ENCODE measurements around the gene NIPBL.
"Not testable (repeated sequence)": the region's sequence is repeated elsewhere in the genome, so short reads cannot be mapped to it uniquely, and the experiment has no call there.

Gene NIPBL

DNA sequence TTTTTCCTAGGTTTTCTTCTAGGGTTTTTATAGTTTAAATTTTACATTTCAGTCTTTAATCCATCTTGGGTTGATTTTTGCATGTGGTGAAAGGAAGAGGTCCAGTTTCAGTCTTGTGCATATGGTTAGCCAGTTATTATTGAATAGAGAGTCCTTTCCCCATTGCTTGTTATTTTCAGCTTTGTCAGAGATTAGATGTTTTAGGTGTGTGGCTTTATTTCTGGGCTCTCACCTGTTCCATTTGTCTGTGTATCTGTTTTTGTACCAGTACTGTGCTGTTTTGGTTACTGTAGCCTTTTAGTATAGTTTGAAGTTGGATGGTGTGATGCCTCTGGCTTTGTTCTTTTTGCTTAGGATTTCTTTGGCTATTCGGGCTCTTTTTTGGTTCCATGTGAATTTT lies 25.8 kb downstream of the NIPBL start:
- no peak for DNase-seq

DNA sequence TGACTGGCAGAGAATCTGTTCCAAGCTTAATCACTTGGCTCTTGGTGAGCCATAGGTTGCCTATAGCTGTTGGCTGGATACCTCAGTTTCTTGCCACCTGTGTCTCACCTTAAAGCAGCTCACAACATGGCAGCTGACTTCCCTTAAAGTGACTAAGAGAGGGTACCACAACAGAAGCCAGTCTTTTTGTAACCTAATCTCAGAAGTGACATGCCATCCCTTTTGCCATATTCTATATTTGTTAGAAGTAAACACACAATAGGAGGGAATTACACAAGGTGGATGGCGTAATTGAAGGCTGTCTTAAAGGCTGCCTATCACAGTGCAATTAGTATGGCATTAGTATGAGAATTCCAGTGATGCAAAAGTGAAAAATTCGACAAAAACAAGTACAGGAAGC lies 28.1 kb downstream of the NIPBL start:
- no peak for DNase-seq

DNA sequence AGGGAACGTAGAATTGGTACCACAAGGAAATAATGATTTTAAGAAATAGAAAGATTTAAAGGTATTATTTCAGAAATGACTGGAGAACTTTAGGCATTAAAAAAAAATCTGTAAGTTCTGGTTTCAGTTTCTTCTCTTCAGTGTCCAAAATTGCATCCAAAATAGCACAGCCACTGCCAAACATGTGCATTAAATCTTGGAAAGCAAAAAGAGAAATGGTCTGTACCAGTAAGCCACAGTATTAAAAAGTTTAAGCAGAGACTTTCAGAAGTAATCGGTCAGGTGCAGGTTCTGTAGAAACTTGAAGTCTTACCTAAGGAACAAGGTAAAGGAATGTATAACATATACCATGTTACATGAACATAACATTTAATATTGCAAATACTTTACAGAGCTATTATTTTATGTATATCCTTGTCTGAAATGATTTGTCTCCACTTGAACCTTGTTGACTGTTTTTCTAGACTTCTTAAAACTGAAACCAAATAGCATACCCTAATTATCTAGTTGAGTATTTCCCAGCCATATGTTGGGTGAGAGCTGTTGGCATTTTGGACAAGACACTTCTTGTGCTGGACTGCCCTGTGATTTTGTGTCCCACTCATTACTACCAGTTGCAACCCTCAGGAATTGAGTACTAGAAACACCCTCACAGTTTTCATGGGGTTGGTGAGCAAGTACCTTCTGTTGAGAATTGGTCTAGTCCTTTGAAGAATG lies 32.1 kb downstream of the NIPBL start:
- no peak for DNase-seq

DNA sequence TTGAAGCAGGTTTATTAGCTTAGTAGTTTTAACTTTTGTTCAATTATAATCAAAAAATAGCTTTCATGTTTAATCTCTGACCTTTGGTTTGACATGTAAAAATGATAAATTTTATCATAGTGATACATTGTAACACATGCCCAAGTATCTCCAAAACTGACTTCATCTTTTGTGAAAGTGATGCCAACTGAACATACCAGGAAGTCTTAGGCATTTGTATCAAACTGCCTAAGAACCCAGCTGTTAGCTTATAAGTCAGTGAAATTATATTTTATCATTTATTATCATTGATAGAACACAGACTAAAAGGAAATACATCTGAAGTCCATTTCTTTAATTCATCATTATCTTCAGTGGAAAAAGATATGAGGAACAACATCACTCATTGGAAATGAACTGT lies 39.1 kb downstream of the NIPBL start:
- DNase-seq, result peak; percentile 12

DNA sequence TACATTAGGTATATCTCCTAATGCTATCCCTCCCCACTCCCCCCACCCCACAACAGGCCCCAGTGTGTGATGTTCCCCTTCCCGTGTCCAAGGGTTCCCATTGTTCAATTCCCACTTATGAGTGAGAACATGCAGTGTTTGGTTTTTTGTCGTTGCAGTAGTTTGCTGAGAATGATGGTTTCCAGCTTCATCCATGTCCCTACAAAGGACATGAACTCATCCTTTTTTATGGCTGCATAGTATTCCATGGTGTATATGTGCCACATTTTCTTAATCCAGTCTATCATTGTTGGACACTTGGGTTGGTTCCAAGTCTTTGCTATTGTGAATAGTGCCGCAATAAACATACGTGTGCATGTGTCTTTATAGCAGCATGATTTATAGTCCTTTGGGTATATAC lies 40.0 kb downstream of the NIPBL start:
- DNase-seq, result not testable (repeated sequence)

DNA sequence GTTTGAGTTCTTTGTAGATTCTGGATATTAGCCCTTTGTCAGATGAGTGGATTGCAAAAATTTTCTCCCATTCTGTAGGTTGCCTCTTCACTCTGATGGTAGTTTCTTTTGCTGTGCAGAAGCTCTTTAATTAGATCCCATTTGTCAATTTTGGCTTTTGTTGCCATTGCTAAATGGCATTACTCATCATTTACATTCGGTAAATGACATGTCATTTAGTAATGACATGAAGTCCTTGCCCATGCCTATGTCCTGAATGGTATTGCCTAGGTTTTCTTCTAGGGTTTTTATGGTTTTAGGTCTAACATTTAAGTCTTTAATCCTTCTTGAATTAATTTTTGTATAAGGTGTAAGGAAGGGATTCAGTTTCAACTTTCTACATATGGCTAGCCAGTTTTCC lies 40.8 kb downstream of the NIPBL start:
- not testable (repeated sequence) for DNase-seq

DNA sequence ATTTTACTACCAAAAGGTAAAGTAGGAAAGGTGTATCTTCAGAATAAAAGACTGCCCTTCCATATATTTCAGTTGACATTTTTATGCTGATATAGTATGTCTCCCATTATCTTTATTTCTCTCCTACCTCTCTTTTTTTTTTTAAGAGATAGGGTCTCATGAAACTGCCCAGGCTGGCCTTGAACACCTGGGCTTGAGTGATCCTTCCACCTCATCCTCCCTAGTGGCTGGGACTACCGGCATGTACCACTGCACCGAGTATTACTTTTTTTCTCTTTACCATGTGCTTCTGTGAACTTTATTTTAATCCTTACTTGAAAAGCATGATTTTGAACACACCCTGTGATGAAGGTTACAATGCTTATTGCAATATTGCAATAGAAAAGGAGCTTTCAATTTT lies 42.7 kb downstream of the NIPBL start:
- no peak for DNase-seq

DNA sequence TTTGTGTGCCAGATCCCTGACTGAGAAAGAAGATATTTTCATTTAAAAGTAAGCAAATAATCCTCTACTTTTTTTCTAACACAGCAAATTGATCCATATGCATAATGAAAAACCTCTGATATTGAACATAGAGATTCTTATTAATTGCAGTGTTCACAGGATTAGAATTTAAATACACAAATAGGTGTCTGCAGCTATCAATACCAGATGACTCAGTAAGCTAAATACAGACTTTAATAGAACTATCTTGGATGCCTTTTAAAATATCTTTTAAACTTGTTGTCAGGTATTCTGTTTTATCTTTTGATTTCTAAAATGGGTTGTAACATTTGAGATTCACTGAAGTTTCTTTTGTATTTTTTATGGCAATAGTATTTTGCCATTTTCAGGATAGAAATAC lies 43.1 kb downstream of the NIPBL start:
- no peak for DNase-seq

DNA sequence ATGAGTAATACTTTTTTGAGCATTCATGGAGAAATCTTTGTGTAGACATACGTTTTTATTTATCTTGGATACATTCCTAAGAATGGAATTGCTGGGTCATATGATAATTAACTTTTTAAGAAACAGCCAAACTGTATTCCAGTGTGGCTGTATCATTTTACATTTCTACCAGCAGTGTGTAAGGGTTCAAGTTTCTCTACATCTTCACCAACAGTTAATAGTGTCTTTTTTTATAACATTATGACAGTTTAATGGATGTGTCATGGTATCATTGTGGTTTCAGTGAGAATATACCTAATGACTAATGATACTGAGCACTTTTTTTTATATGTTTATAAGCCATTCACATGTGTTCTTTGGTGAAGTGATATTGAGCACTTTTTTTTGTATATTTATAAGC lies 52.4 kb downstream of the NIPBL start:
- DNase-seq, result peak; percentile 85

DNA sequence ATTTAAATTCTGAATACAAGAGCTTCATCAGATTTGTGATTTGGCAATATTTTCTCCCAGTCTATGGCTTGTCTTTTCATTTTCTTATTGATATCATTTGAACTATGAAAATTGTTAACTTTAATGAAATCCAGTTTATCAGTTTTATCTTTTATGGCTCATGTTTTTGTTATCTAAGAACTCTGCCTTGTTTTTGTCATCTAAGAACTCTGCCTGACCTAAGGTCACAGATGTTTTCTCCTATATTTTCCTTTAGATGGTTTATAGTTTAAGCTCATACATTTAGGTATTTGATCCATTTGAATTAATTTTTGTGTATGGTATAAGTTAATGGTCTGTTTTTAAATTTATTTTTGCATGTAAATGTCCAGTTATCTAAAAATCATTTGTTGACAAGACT lies 52.9 kb downstream of the NIPBL start:
- DNase-seq, result no peak

DNA sequence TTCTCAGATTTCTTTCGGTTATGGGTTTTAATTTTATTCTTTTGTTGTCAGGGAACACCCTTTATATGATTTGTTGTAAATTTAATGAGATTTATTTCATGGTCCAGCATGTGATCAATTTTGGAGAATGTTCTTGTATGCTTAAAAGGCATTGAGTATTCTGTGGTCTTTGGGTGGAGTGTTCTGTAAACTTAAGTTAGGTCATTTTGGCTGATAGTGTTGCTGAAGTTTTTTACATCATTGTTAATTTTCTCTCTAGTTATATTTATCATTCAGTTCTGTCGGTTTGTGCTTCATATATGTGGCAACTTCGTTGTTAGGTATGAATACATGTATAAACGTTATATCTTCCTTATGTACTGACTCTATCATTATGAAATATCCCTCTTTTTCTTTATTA lies 55.5 kb downstream of the NIPBL start:
- DNase-seq, result no peak

DNA sequence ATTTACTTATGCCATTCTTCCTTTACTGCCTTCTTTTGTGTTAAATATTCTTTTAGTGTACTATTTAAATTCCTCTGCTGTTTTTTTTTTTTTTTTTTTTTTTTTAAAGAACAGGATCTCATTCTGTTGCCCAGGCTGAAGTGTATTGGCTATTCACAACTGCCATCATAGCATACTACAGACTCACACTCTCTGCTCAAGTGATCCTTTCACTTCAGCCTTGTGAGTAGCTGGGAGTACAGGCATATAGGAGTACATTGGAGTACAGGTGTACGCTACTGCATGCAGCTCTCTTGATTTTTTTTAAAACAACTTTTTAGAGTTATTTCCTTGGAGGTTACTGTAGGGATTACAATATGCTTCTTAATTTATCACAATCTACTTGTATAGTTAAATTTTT lies 56.1 kb downstream of the NIPBL start:
- DNase-seq, result no peak

DNA sequence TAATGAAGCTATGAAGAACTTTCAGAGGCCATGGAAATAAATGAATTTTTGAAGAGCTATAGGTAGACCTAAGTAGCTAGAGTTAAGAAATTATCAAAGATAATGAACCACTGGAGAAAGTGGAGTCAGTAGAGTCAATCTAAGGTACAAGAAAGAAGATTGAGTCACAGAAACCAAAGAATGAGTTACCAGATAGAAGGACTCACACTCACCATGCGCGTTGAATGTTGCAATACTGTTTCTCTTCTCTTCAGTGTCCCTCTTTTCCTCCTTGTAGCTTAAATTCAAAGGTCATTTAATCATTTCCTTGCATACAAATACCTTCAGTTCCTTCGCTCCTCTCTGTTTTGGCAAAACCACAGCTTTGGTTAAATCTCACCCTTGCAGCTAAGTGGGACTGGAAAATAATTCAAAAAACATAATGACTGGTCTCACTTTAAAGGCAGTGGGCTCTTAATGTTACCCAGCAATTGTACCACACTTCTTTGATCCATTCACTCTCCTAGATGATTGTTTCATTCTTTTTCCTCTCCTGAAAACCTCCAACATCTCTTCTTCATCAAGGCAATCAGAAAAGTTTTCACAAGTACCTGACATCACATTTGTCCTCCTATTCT lies 58.3 kb downstream of the NIPBL start:
- no peak for DNase-seq

DNA sequence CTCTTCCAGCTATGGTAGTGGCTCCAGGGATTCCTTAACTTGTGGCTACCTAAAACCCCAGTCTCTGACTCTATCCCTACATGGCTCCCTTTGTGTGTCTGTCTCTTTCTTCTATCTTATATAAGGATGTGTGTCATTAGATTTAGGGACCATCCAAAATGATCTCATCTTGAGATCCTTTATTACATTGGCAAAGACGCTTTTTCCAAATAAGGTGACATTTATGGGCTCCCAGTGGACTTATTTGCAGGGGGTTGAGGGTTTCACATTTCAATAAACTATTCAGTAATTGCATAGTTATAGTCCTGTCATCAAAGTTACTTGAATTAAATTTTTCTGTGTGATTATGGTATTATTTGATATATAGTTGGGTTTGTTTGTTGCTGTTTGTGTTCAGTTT lies 59.2 kb downstream of the NIPBL start:
- DNase-seq, result no peak

DNA sequence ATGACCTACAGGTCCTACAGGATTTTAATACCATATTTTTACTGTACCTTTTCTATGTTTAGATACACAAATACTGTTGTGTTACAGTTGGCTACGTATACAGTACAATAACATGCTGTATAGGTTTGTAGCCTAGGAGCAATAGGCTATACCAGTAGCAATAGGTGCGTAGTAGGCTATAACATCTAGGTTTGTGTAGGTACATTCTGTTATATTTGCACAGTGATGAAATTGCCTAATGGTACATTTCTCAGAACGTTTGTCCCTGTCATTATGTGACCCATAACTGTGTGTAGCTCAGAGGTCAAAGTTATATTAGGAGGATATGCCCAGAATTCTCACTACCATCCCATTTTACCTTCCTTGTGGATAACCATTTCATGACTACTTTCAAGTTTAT lies 59.7 kb downstream of the NIPBL start:
- no peak for DNase-seq

DNA sequence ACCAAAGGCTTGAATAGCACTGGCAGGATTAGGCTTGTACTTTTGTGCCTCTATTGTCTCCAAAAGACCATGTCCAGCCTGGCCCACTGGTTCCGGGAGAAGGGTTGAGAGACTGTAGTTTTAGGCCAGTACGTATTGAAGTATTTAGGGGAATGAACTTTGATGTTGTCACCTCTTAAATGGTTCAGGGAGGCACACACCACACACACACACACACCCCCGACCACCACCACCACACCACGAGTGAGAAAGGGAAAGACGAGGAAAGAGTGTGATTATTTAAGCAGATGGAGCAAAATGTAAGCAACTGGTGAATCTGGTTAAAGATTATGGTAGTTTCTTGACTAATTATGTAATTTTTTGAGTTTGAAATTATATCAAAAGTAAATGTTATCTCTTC lies 61.6 kb downstream of the NIPBL start:
- DNase-seq, result no peak

DNA sequence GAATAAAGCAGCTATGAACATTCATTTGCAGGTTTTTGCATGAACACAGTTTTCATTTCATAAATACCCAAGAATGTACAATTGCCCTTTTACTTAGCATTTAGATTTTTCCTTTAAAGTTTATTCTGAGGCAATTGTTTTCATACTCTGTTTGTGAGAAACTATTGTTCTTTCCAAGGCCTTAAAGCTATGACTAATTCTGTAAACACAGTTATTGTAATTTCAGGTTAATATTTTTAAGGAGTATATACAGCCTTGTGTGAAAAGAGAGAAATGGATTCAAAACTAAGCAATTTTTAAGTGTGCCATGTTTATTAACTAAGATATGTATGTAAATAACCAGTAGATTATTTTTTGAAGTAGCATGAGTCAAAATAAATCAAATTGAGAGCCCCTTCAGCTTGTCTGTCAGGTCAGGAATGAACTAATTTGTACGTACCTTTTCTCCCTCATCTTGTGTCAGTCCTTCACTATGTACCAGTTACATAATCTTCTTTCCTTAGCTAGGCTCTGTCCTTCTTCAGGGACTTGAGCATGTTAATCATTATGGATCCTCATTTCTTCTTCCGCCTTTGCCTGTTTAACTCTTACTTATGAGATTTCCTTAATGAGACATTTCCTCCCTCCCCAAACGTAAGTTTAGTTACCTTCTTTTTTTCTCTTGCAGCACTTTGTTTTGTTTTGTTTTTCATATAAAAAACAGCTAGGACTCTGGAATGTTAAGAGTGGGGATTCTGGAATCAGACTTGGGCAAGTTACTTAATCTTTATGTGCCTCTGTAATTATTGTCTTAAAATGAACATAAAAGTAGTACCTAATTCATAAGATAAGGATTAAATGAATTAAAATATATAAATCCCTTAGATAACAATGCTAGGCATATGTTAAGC lies 63.6 kb downstream of the NIPBL start:
- DNase-seq, result no peak

DNA sequence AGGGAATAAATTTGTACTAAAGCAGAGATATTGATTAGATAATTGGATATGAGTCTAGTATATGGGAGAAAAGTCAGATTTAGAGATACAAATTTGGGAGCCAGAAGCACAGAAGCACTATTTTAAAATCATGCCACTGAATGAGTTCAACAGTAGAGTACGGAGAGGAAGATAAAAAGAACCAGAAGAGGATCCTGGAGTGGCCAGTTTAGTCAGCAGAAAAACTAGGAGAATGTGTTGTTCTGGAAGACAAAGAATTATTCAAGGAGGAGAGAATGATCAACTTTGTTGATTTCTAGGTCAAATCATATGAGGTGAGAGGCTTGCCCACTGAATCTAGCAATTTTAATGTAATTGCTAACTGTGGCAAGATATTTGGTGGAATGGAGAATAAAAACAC lies 67.0 kb downstream of the NIPBL start:
- DNase-seq, result no peak

DNA sequence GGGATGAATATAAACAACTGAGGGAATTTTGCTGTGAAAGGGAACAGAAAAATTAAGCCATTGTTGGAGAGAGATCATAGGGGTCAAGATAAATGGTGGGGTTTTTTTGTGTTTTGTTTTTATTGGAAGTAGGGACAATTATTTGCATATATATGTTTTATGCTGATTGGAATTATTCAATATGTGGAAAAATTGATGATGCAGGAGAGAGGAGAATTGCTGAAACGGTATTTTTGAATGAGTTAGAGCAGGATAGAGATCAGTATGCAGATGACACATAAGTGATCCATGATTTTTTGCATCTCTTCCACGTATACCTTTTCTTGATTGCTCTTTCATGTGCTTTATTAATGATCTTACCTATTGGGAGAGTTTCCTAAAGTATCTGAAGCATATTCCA lies 67.5 kb downstream of the NIPBL start:
- DNase-seq, result no peak

DNA sequence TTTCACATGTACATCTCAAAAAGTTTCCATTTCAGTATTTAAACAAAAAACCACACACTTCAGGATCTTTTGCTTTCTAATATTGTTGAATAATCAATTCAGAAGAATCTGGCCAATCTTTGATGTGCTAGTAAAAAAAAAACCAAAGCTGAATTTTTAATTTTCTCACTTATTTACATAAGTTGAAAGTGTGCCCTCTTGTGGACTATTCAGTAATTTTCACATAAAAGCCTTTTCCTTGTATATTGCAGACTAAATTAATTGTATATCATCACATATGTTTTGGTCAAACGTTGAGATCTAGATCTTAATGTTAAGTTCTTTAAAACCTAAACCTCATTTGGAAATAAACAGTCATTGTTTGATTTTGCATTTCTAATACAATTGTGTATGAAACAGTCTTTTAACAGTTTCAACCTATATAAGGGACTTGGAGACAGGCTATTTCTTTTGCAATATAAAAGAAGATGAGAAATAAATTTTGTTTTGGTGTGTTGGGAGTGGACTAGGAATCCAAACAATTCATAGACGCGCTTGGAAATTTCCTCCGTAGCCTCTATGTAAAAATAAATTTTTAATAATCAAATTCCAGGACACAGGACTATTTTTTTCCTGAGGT lies 68.1 kb downstream of the NIPBL start:
- DNase-seq, result peak; percentile 61

DNA sequence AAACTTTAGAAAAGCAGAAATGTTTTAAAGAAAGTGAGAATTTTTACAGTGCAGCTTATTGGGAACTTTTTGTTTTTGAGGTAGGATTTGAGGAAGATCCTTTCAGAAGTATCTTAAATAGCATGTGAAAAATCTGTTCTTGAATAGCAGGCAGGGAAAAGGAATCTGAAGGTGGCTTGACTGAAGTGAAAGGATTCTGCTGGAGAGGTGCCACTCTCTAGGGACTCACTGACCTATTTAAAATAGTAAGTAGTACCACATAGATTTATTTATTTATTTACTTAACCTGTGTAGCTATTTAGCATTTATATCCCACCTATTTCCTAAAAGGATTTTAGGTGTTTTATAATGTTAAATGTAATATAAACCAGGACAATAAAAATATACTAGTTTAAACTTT lies 69.1 kb downstream of the NIPBL start:
- DNase-seq, result no peak

DNA sequence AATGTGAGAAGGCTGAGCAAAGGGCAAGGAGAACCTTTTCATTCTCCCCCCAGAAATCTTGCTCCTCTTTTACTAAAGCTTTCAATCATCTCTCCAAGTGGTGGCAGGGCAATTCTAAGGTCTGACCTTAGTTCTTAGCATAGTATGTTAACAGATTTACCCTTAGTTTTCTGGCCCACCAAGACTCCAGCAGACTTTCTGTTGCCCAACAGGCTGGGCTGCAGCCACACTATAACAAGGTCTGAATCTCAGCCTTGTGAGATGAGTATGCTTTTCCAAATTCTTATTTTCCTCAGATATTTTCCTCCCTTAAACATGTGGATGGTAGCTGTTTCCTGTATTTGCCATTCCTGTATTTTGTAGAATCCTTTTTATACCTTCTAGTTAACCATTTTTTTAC lies 69.5 kb downstream of the NIPBL start:
- peak; percentile 24 for DNase-seq

DNA sequence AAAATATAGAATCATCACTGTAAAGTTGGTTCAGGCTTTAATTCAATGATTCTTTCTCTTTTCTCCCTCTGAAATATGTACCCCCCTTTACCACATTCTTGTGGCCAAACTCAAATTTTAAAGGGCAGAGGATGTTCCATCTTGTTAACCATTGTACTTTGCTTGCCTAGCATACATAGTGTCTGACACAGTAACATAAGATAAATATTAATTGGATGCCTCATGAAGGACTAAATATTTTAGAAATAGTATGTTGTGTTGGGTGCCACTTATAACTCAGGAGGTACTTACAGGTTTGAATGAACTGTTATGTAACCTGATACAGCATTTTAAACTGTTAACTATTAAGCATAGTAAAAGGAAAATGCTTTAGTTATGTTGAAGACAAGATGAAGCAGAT lies 71.5 kb downstream of the NIPBL start:
- peak; percentile 80 for DNase-seq

DNA sequence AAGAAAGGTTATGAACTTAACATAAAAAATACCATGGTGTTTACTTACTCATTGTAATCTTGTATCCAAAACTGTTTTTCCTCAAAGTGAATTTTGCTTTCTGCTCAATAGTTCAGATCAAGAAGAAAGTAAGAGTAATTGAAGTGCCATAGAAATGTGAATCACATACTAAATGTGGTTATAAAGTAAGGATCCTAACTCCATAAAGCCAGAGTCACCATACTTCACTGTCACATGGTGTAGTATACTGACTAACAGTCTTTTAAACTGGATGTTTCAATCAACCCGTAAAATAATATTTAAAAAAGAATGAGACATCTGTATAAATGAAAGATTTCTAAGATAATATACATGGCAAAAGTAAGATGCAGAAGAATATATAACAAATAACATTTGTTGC lies 72.1 kb downstream of the NIPBL start:
- no peak for DNase-seq

Measured in fibroblast of upper back skin (primary cell).